OCI-LY1 (cell line): Measurements from ENCODE around the gene SERTAD2.

Experiments
- H2AFZ ChIP-seq: fragments of 200-600 bp; sonication (generic), shearing (Covaris generic); 2 replicates; pipeline ENCODE4 v1.6.0; 2014; ENCODE audit warnings: antibody characterized with exemption, mild to moderate bottlenecking, low read length
- H3F3A ChIP-seq: fragments of 200-600 bp; sonication (generic), shearing (Covaris generic); 2 replicates; pipeline ENCODE4 v1.6.0; 2014; ENCODE audit warnings: mild to moderate bottlenecking, antibody characterized with exemption, low read length, moderate library complexity; ENCODE audit not compliant: insufficient read depth
- H3K27ac ChIP-seq: fragments of 200-600 bp; sonication (generic); 2 replicates; pipeline ENCODE4 v1.5.1; 2014; ENCODE audit warnings: low read length, mixed run types, mild to moderate bottlenecking, low read depth; ENCODE audit not compliant: poor library complexity, severe bottlenecking
- H3K27me3 ChIP-seq: fragments of 200-600 bp; sonication (generic); 2 replicates; pipeline ENCODE4 v1.6.0; 2014; ENCODE audit warnings: antibody characterized with exemption, mild to moderate bottlenecking, low read length, moderate library complexity; ENCODE audit not compliant: insufficient read depth
- H3K36me3 ChIP-seq: fragments of 200-600 bp; sonication (generic); 2 replicates; pipeline ENCODE4 v1.6.1; 2014; ENCODE audit warnings: mild to moderate bottlenecking, antibody characterized with exemption, low read length, moderate library complexity, mixed read lengths; ENCODE audit not compliant: insufficient read depth
- H3K4me1 ChIP-seq: fragments of 200-600 bp; sonication (generic); 2 replicates; pipeline ENCODE4 v1.5.1; 2014; ENCODE audit warnings: mild to moderate bottlenecking, low read length, moderate library complexity; ENCODE audit not compliant: insufficient read depth, severe bottlenecking
- H3K4me2 ChIP-seq: fragments of 200-600 bp; sonication (generic), shearing (Covaris generic); 2 replicates; pipeline ENCODE4 v1.6.1; 2014; ENCODE audit warnings: low read length
- H3K4me3 ChIP-seq: fragments of 200-600 bp; sonication (generic); 2 replicates; pipeline ENCODE4 v1.5.1; 2014; ENCODE audit warnings: low read length, low read depth, mild to moderate bottlenecking, mixed read lengths; ENCODE audit not compliant: poor library complexity, severe bottlenecking
- H3K79me2 ChIP-seq: fragments of 200-600 bp; shearing (Covaris generic); 2 replicates; pipeline ENCODE4 v1.6.1; 2016; ENCODE audit warnings: mixed run types, low read length, mixed read lengths; ENCODE audit not compliant: insufficient read depth
- H3K9ac ChIP-seq: fragments of 200-600 bp; sonication (generic), shearing (Covaris generic); 2 replicates; pipeline ENCODE4 v1.6.1; 2014; ENCODE audit warnings: mild to moderate bottlenecking, low read length, mixed read lengths
- H3K9me2 ChIP-seq: fragments of 200-600 bp; sonication (generic), shearing (Covaris generic); 2 replicates; pipeline ENCODE4 v1.6.1; 2014; ENCODE audit warnings: low read depth, mild to moderate bottlenecking, low read length, mixed read lengths
- H3K9me3 ChIP-seq: fragments of 200-600 bp; shearing (Covaris generic); 2 replicates; pipeline ENCODE4 v1.6.1; 2014; ENCODE audit warnings: low read length, mixed read lengths
- H4K20me1 ChIP-seq: fragments of 200-600 bp; sonication (generic), shearing (Covaris generic); 2 replicates; pipeline ENCODE4 v1.6.0; 2016; ENCODE audit warnings: mild to moderate bottlenecking, low read length; ENCODE audit not compliant: insufficient read depth
- CTCF ChIP-seq: fragments of 200-600 bp; sonication (generic), shearing (Covaris generic); IDR thresholded peaks from 2 replicates; pipeline ENCODE4 v1.5.1; 2017; ENCODE audit warnings: mild to moderate bottlenecking, antibody characterized with exemption, low read length, moderate library complexity, mixed read lengths
- EZH2 ChIP-seq: fragments of 200-600 bp; sonication (generic), shearing (Covaris generic); IDR thresholded peaks from 2 replicates; pipeline ENCODE4 v1.8.0; 2017; ENCODE audit warnings: borderline replicate concordance, mixed run types, mild to moderate bottlenecking, antibody characterized with exemption, low read length, moderate library complexity, mixed read lengths

Gene SERTAD2

GRCh38 chr2:64591188-64591587 is 62.5 kb downstream of the SERTAD2 start:
- H3K79me2 ChIP-seq: no peaks in the 10 kb centered on the region
- H3K9me3 ChIP-seq: no peaks in the 10 kb centered on the region
- H3F3A ChIP-seq: no peaks in the 10 kb centered on the region
- TF ChIP-seq CTCF: no peak
- no peak for TF ChIP-seq EZH2
- no peaks in the 10 kb centered on the region for H3K4me1 ChIP-seq
- no peaks in the 10 kb centered on the region for H3K9me2 ChIP-seq
- peaks cover 62% of the 10 kb centered on the region for H3K36me3 ChIP-seq
- H2AFZ ChIP-seq: no peak overlapping the region
- no peak overlapping the region for H3K4me3 ChIP-seq
- H3K27me3 ChIP-seq: no peaks in the 10 kb centered on the region
- no peak overlapping the region for H3K4me2 ChIP-seq
- no peak overlapping the region for H3K27ac ChIP-seq
- no peak overlapping the region for H3K9ac ChIP-seq
- no peaks in the 10 kb centered on the region for H4K20me1 ChIP-seq

GRCh38 chr2:64587561-64587960 is 66.2 kb downstream of the SERTAD2 start:
- Histone ChIP-seq H3K4me1 (no peaks in the 10 kb centered on the region), H3K4me3 (no peak overlapping the region), H3F3A (no peaks in the 10 kb centered on the region), H3K79me2 (no peaks in the 10 kb centered on the region), H3K27ac (no peak overlapping the region), H3K36me3 (peaks cover 66% of the 10 kb centered on the region), H3K9ac (no peak overlapping the region), H3K9me2 (no peaks in the 10 kb centered on the region), H3K4me2 (no peak overlapping the region), H2AFZ (no peak overlapping the region), H3K9me3 (no peaks in the 10 kb centered on the region), H3K27me3 (no peaks in the 10 kb centered on the region), H4K20me1 (no peaks in the 10 kb centered on the region)
- TF ChIP-seq CTCF: no peak
- TF ChIP-seq EZH2: no peak

- no peak overlapping the region for H3K4me3 ChIP-seq
- H3K9ac ChIP-seq: no peak overlapping the region
- peaks cover 66% of the 10 kb centered on the region; the same call in 1 of the 2 replicates for H3K36me3 ChIP-seq
- no peaks in the 10 kb centered on the region for H4K20me1 ChIP-seq
- H3K4me2 ChIP-seq: no peak overlapping the region
- no peak overlapping the region for H3K27ac ChIP-seq
- H3K9me3 ChIP-seq: no peaks in the 10 kb centered on the region
- no peaks in the 10 kb centered on the region for H3K9me2 ChIP-seq
- H3K4me1 ChIP-seq: no peaks in the 10 kb centered on the region
- H3F3A ChIP-seq: no peaks in the 10 kb centered on the region
- H3K27me3 ChIP-seq: no peaks in the 10 kb centered on the region
- no peak for TF ChIP-seq EZH2
- TF ChIP-seq CTCF: peak; percentile 81
- H2AFZ ChIP-seq: no peak overlapping the region
- no peaks in the 10 kb centered on the region for H3K79me2 ChIP-seq
Observed at GRCh38 chr2:64586883-64587481, 66.7 kb downstream of the SERTAD2 start.
